Upper lobe of left lung (tissue), 4 donors: ENCODE data around the gene GATD1.

ENCODE experiments used
- EP300 ChIP-seq, 4 donors: sonication (generic); formaldehyde crosslinking; IDR thresholded peaks; one replicate each; pipeline ENCODE4 v1.5.1; 2017; ENCODE audit warnings: antibody characterized with exemption in 4 of 4, control low read depth in 2 of 4
- POLR2A ChIP-seq, 4 donors: fragments of 450-650 bp; IDR thresholded peaks; one replicate each; pipeline ENCODE4 v1.5.1; 2016 to 2017; ENCODE audit warnings: antibody characterized with exemption in 4 of 4, mild to moderate bottlenecking in 2 of 4
- POLR2AphosphoS5 ChIP-seq, 2 donors: sonication (generic); formaldehyde crosslinking; IDR thresholded peaks; one replicate each; pipeline ENCODE4 v1.5.1; 2017; ENCODE audit warnings: antibody characterized with exemption in 2 of 2
- TF ChIP-seq, protein P1 (sequence below), 6 experiments: fragments of 450-650 bp in 4 of 6; fragments of 200-600 bp in 2 of 6; sonication (generic) in 2 of 6; IDR thresholded peaks; one replicate each; pipeline ENCODE4 v1.5.1; 2016 to 2019; ENCODE audit warnings: antibody characterized with exemption in 6 of 6

DNA sequence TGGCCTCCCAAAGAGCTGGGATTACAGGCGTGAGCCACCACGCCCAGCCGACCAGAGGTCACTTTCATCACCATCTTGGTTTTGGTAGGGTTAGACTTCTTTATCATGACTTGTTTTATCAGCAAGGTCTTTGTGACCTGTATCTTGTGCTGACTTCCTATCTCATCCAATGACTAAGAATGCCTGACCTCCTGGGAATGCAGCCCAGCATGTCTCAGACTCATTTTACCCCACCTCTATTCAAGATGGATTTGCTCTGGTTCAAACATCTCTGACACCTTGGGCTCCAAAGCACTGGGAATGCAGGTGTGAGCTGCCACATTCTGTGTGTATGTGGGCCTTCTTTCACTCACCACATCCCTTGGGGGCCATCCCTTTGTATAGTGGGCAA is 35.1 kb downstream of the GATD1 start:
- TF ChIP-seq, protein P1, sequence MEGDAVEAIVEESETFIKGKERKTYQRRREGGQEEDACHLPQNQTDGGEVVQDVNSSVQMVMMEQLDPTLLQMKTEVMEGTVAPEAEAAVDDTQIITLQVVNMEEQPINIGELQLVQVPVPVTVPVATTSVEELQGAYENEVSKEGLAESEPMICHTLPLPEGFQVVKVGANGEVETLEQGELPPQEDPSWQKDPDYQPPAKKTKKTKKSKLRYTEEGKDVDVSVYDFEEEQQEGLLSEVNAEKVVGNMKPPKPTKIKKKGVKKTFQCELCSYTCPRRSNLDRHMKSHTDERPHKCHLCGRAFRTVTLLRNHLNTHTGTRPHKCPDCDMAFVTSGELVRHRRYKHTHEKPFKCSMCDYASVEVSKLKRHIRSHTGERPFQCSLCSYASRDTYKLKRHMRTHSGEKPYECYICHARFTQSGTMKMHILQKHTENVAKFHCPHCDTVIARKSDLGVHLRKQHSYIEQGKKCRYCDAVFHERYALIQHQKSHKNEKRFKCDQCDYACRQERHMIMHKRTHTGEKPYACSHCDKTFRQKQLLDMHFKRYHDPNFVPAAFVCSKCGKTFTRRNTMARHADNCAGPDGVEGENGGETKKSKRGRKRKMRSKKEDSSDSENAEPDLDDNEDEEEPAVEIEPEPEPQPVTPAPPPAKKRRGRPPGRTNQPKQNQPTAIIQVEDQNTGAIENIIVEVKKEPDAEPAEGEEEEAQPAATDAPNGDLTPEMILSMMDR (IDR thresholded peaks at IDR 0.05) = no peak
- TF ChIP-seq EP300 (IDR thresholded peaks at IDR 0.05) (no peak), POLR2A (IDR thresholded peaks at IDR 0.05) (no peak), POLR2AphosphoS5 (IDR thresholded peaks at IDR 0.05) (no peak)
